ENCODE results near the gene KRT9. TPM values are rescaled to one million over a fixed set of nuclear protein-coding genes. Genes with fewer than 3 reads are reported as not detected.

KRT9 gene
- total and polyA plus RNA-seq, 10 of the 15 experiments (the other 5 are each of a cell fraction or from before 2014, with no cell fraction given) = not detected

GRCh38 chr17:41563607-41564170 is 8.2 kb downstream of the KRT9 start:
- H3K36me3 ChIP-seq (ENCODE audit: control insufficient read depth in 2 of 2, insufficient read depth in 2 of 2, low read length in 1 of 2) = no peaks in the 10 kb centered on the region
- H3K79me2 ChIP-seq (ENCODE audit: control insufficient read depth, insufficient read depth, low read length) = no peaks in the 10 kb centered on the region
- intact Hi-C loops (cut with micrococcal nuclease; ENCODE audit: unreplicated experiment) (no loop called here), in situ Hi-C loops (cut with MboI) (no loop called here)
- 0% methylated on average over 3 of the region's 3 CpGs for WGBS (ENCODE audit: insufficient coverage, insufficient replicate concordance, low lambda C conversion rate, missing lambda C conversion rate)
- TF ChIP-seq TARDBP (IDR thresholded peaks at IDR 0.05; ENCODE audit: borderline replicate concordance) (no peak), GABPA (IDR thresholded peaks at IDR 0.05; ENCODE audit: low read depth) (no peak), RELA (IDR thresholded peaks at IDR 0.05; ENCODE audit: borderline replicate concordance, partially characterized antibody) (no peak), IKZF1 (conservative IDR thresholded peaks at IDR 0.05) (no peak), RB1 (IDR thresholded peaks at IDR 0.05; ENCODE audit: borderline replicate concordance) (no peak)
- H3K9ac ChIP-seq (ENCODE audit: control insufficient read depth, insufficient read depth, low read length) = no peak overlapping the region
- BruUV-seq (replicated peaks) = no TSS peak
- ChIA-PET RAD21 (ENCODE audit: unreplicated experiment) (interaction anchor here (0.6 kb wide), 1 partner anchor 99 kb away, joined by 3 read pairs; no protein-coding TSS in a partner anchor), SMC1A (ENCODE audit: uncharacterized antibody, unreplicated experiment) (interaction anchor here (3.1 kb wide), 1 partner anchor 15 kb away, joined by 8 read pairs; no protein-coding TSS in a partner anchor), POLR2A (no interaction called here), CTCF (interaction anchor here (0.6 to 2.7 kb wide), 3 partner anchors 14 to 1353 kb away, joined by 3 to 9 read pairs (median 9); no protein-coding TSS in a partner anchor)
- ATAC-seq (no peak), FAIRE-seq (no peak), DNase-seq (ENCODE audit: low read depth, low spot score) (no peak)
- no peak overlapping the region for H3K4me2 ChIP-seq (ENCODE audit: control insufficient read depth, insufficient read depth)
- no peaks in the 10 kb centered on the region for H3K9me3 ChIP-seq (replicated peaks; ENCODE audit: control insufficient read depth, insufficient read depth, low read length)
- peaks cover 0 to 4% of the 10 kb centered on the region in 2 experiments; a peak in 3 of 4 replicates for H3K27me3 ChIP-seq (replicated peaks in 1 of 2; ENCODE audit: control insufficient read depth in 2 of 2, insufficient read depth in 2 of 2, low read length in 1 of 2)
- H3K27ac ChIP-seq (ENCODE audit: control insufficient read depth, insufficient read depth) = no peak overlapping the region
- H3K4me3 ChIP-seq = no peak overlapping the region
- H2AFZ ChIP-seq (ENCODE audit: control insufficient read depth, low read depth, low read length) = no peak overlapping the region
- no peaks in the 10 kb centered on the region for H3K4me1 ChIP-seq (ENCODE audit: control insufficient read depth, insufficient read depth, low read length)
- H4K20me1 ChIP-seq (ENCODE audit: control insufficient read depth, insufficient read depth) = no peaks in the 10 kb centered on the region

GRCh38 chr17:41561554-41561953 is 10.3 kb downstream of the KRT9 start:
- no peak for DNase-seq (ENCODE audit: low read depth, low spot score)
- ATAC-seq = no peak
- Histone ChIP-seq H3K9ac (ENCODE audit: control insufficient read depth, insufficient read depth, low read length) (no peak overlapping the region), H3K4me3 (no peak overlapping the region), H3K27ac (ENCODE audit: control insufficient read depth, insufficient read depth) (no peak overlapping the region), H3K4me2 (ENCODE audit: control insufficient read depth, insufficient read depth) (no peak overlapping the region), H2AFZ (ENCODE audit: control insufficient read depth, low read depth, low read length) (no peak overlapping the region), H3K9me3 (replicated peaks; ENCODE audit: control insufficient read depth, insufficient read depth, low read length) (no peaks in the 10 kb centered on the region), H4K20me1 (ENCODE audit: control insufficient read depth, insufficient read depth) (no peaks in the 10 kb centered on the region), H3K27me3 (replicated peaks in 1 of 2; ENCODE audit: control insufficient read depth in 2 of 2, insufficient read depth in 2 of 2, low read length in 1 of 2) (peaks cover 0 to 4% of the 10 kb centered on the region in 2 experiments; a peak in 2 of 4 replicates), H3K79me2 (ENCODE audit: control insufficient read depth, insufficient read depth, low read length) (no peaks in the 10 kb centered on the region), H3K36me3 (ENCODE audit: control insufficient read depth in 2 of 2, insufficient read depth in 2 of 2, low read length in 1 of 2) (no peaks in the 10 kb centered on the region), H3K4me1 (ENCODE audit: control insufficient read depth, insufficient read depth, low read length) (no peaks in the 10 kb centered on the region)
- WGBS (ENCODE audit: insufficient coverage, insufficient replicate concordance, low lambda C conversion rate, missing lambda C conversion rate) = 15% methylated on average over 6 of the region's 6 CpGs
- POLR2A ChIA-PET = interaction anchor here (0.6 kb wide), 1 partner anchor 128 kb away, joined by 3 read pairs; no protein-coding TSS in a partner anchor
- TF ChIP-seq SMARCA5 (IDR thresholded peaks at IDR 0.05) (no peak), NRF1 (conservative IDR thresholded peaks at IDR 0.05; ENCODE audit: low read depth, low read length) (no peak)
- SMC1A ChIA-PET (ENCODE audit: uncharacterized antibody, unreplicated experiment) = no interaction called here
- RAD21 ChIA-PET (ENCODE audit: unreplicated experiment) = no interaction called here
- no TSS peak for BruUV-seq (replicated peaks)
- intact Hi-C loops (cut with micrococcal nuclease; ENCODE audit: unreplicated experiment) (no loop called here), in situ Hi-C loops (cut with MboI) (no loop called here)
- FAIRE-seq = no peak
- CTCF ChIA-PET = interaction anchor here (0.6 to 4.4 kb wide), 2 partner anchors 12 to 353 kb away, joined by 3 to 34 read pairs; no protein-coding TSS in a partner anchor
